IPS-18a (cell line): ENCODE measurements around the gene KCNIP3.

Experiments
- H3K27ac ChIP-seq: one replicate; pipeline ENCODE4 v1.5.1; 2013; ENCODE audit warnings: low read length
- H3K27me3 ChIP-seq: one replicate; pipeline ENCODE4 v1.6.1; 2013; ENCODE audit warnings: mild to moderate bottlenecking, low read length; ENCODE audit not compliant: control insufficient read depth, insufficient read depth
- H3K36me3 ChIP-seq: one replicate; pipeline ENCODE4 v1.6.1; 2013; ENCODE audit warnings: low read depth, low read length; ENCODE audit not compliant: control insufficient read depth
- H3K4me1 ChIP-seq: one replicate; pipeline ENCODE4 v1.6.1; 2013; ENCODE audit warnings: low read depth, low read length; ENCODE audit not compliant: control insufficient read depth
- H3K4me3 ChIP-seq: one replicate; pipeline ENCODE4 v1.5.1; 2013; ENCODE audit warnings: low read length
- H3K9ac ChIP-seq: one replicate; pipeline ENCODE4 v1.6.1; 2013; ENCODE audit warnings: mild to moderate bottlenecking, low read length, moderate library complexity
- H3K9me3 ChIP-seq: one replicate; pipeline ENCODE4 v1.6.1; 2013; ENCODE audit warnings: low read depth, low read length; ENCODE audit not compliant: control insufficient read depth

The KCNIP3 gene

DNA sequence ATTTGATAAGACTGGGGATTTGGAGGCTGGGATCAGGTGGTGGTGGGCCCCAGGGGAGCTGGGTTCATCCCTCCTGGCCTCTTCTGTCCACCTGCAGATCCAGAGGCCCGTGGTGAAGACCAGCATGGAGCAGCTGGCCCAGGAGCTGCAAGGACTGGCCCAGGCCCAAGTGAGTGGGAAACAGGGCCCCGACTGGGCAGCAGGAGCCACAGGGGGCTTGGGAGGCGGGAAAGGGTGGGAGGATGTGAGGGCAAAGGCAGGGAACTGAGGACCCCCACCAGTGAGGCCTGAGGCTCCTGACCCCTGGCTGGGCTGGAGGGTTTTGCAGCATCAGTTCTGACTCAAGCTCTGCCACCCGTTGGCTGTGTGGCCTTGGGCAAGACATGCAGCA lies 11.6 kb upstream of the KCNIP3 start:
- H3K4me1 ChIP-seq: no peaks in the 10 kb centered on the region
- H3K36me3 ChIP-seq: no peaks in the 10 kb centered on the region
- H3K9me3 ChIP-seq: no peaks in the 10 kb centered on the region
- H3K27me3 ChIP-seq: no peaks in the 10 kb centered on the region
- no peak overlapping the region for H3K4me3 ChIP-seq
- no peak overlapping the region for H3K9ac ChIP-seq
- H3K27ac ChIP-seq: no peak overlapping the region

GRCh38 chr2:95287336-95287735 lies 9.8 kb upstream of the KCNIP3 start:
- Histone ChIP-seq H3K36me3 (no peaks in the 10 kb centered on the region), H3K27ac (no peak overlapping the region), H3K4me3 (no peak overlapping the region), H3K4me1 (no peaks in the 10 kb centered on the region), H3K9ac (no peak overlapping the region), H3K9me3 (peaks cover 3% of the 10 kb centered on the region), H3K27me3 (no peaks in the 10 kb centered on the region)

- Histone ChIP-seq H3K27me3 (no peaks in the 10 kb centered on the region), H3K9ac (no peak overlapping the region), H3K36me3 (no peaks in the 10 kb centered on the region), H3K27ac (no peak overlapping the region), H3K9me3 (peaks cover 3% of the 10 kb centered on the region), H3K4me1 (no peaks in the 10 kb centered on the region), H3K4me3 (no peak overlapping the region)
Measured at GRCh38 chr2:95287806-95288205, 9.3 kb upstream of the KCNIP3 start.

- Histone ChIP-seq H3K4me3 (no peak overlapping the region), H3K27me3 (no peaks in the 10 kb centered on the region), H3K4me1 (no peaks in the 10 kb centered on the region), H3K9ac (no peak overlapping the region), H3K9me3 (peaks cover 3% of the 10 kb centered on the region), H3K36me3 (no peaks in the 10 kb centered on the region), H3K27ac (no peak overlapping the region)
Measured at GRCh38 chr2:95289253-95289652, 7.9 kb upstream of the KCNIP3 start.

GRCh38 chr2:95291222-95291621 lies 5.9 kb upstream of the KCNIP3 start:
- Histone ChIP-seq H3K36me3 (no peaks in the 10 kb centered on the region), H3K4me3 (no peak overlapping the region), H3K27me3 (no peaks in the 10 kb centered on the region), H3K4me1 (no peaks in the 10 kb centered on the region), H3K9me3 (peaks cover 3% of the 10 kb centered on the region), H3K27ac (no peak overlapping the region), H3K9ac (no peak overlapping the region)

GRCh38 chr2:95292623-95293260 lies 4.4 kb upstream of the KCNIP3 start:
- Histone ChIP-seq H3K27ac (no peak overlapping the region), H3K9ac (no peak overlapping the region), H3K9me3 (peaks cover 3% of the 10 kb centered on the region), H3K4me1 (peaks cover 10% of the 10 kb centered on the region), H3K36me3 (no peaks in the 10 kb centered on the region), H3K27me3 (no peaks in the 10 kb centered on the region), H3K4me3 (no peak overlapping the region)

- Histone ChIP-seq H3K36me3 (no peaks in the 10 kb centered on the region), H3K9me3 (peaks cover 3% of the 10 kb centered on the region), H3K4me1 (peaks cover 10% of the 10 kb centered on the region), H3K27ac (no peak overlapping the region), H3K4me3 (no peak overlapping the region), H3K9ac (no peak overlapping the region), H3K27me3 (no peaks in the 10 kb centered on the region)
Measured at GRCh38 chr2:95294579-95295250, 2.4 kb upstream of the KCNIP3 start.

DNA sequence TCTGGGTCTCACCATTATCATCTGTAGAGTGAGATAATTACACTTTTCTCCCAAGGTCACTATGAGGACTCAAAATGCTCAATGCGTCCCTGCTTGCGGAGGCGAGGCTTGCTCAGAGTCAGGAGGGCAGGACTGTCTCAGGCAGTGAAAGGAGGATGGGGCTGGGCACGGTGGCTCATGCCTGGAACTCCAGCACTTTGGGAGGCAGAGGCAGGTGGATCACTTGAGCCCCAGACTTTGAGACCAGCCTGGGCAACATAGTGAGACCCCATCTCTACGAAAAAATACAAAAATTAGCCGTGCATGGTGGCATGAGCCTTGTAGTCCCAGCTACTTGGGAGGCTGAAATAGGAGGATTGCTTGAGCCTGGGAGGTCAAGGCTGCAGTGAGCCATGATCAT lies 1.8 kb upstream of the KCNIP3 start:
- Histone ChIP-seq H3K36me3 (no peaks in the 10 kb centered on the region), H3K4me3 (no peak overlapping the region), H3K27ac (no peak overlapping the region), H3K27me3 (no peaks in the 10 kb centered on the region), H3K4me1 (peaks cover 10% of the 10 kb centered on the region), H3K9me3 (peaks cover 3% of the 10 kb centered on the region), H3K9ac (no peak overlapping the region)

DNA sequence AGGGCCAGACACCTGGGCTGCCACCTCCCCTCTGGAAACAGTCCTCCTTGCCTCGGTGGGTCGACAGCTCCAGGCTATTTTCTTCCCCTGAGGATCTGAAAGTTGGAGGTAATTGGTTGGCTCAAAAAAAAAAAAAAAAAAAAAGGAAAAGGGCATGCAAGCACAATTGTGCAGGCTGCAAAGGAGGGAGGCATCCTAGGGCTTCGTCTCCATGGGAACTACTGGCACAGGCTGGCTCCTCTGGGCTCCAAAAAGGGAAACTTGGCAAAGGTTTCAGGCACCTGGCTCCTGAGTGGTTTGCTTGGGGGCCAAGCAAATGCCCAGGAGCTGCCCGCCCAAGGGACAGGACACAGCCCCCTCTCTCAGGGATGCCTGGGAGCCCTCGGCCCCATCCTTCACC lies 1.1 kb upstream of the KCNIP3 start:
- Histone ChIP-seq H3K9me3 (peaks cover 3% of the 10 kb centered on the region), H3K27me3 (no peaks in the 10 kb centered on the region), H3K4me1 (peaks cover 10% of the 10 kb centered on the region), H3K9ac (no peak overlapping the region), H3K4me3 (no peak overlapping the region), H3K27ac (no peak overlapping the region), H3K36me3 (no peaks in the 10 kb centered on the region)

- no peak overlapping the region for H3K9ac ChIP-seq
- peak overlapping the region; percentile 37 for H3K4me3 ChIP-seq
- peaks cover 10% of the 10 kb centered on the region for H3K4me1 ChIP-seq
- no peak overlapping the region for H3K27ac ChIP-seq
- H3K9me3 ChIP-seq: no peaks in the 10 kb centered on the region
- H3K36me3 ChIP-seq: no peaks in the 10 kb centered on the region
- no peaks in the 10 kb centered on the region for H3K27me3 ChIP-seq
Measured at GRCh38 chr2:95297639-95298395, 670 bp downstream of the KCNIP3 start.

GRCh38 chr2:95298486-95299111 lies 1.5 kb downstream of the KCNIP3 start:
- H3K9me3 ChIP-seq: no peaks in the 10 kb centered on the region
- H3K27ac ChIP-seq: no peak overlapping the region
- no peak overlapping the region for H3K4me3 ChIP-seq
- no peak overlapping the region for H3K9ac ChIP-seq
- H3K4me1 ChIP-seq: peaks cover 10% of the 10 kb centered on the region
- H3K27me3 ChIP-seq: no peaks in the 10 kb centered on the region
- no peaks in the 10 kb centered on the region for H3K36me3 ChIP-seq
